ENCODE measurements around the gene TMEM132C. TPM values are rescaled to one million over a fixed set of nuclear protein-coding genes. Genes with fewer than 3 reads are reported as not detected.

TMEM132C gene
- total and polyA plus RNA-seq, 2 of the 4 experiments (the other 2 are of a cell fraction): not detected

GRCh38 chr12:128672428-128672827, 405.5 kb downstream of the TMEM132C start:
- intact Hi-C loops (cut with micrococcal nuclease) (no loop called here), in situ Hi-C loops (cut with MboI; ENCODE audit: low sequenced_read_pairs) (no loop called here), dilution Hi-C loops (cut with HindIII; ENCODE audit: low sequenced_read_pairs, unreplicated experiment) (no loop called here)
- no peak for DNase-seq
- Histone ChIP-seq H3K9me3 (ENCODE audit: control insufficient read depth, insufficient read depth, low read length) (peaks cover 8% of the 10 kb centered on the region), H4K20me1 (ENCODE audit: insufficient read depth, low read length) (no peaks in the 10 kb centered on the region), H2AK9ac (replicated peaks; ENCODE audit: low read depth, low read length, poor library complexity) (no peak overlapping the region), H3K4ac (ENCODE audit: low read depth, low read length) (no peak overlapping the region), H3K4me2 (ENCODE audit: low read depth, low read length) (no peak overlapping the region), H2BK15ac (ENCODE audit: low read depth, low read length) (no peak overlapping the region), H3K36me3 (ENCODE audit: control insufficient read depth, insufficient read depth, low read length) (no peaks in the 10 kb centered on the region), H4K91ac (ENCODE audit: insufficient read depth, low read depth, low read length) (no peak overlapping the region), H2BK20ac (ENCODE audit: low read depth, low read length) (no peak overlapping the region), H2BK120ac (ENCODE audit: low read depth, low read length) (no peak overlapping the region), H2BK5ac (ENCODE audit: low read depth, low read length, poor library complexity, severe bottlenecking) (no peak overlapping the region), H3K27me3 (ENCODE audit: control insufficient read depth, insufficient read depth, low read length) (no peaks in the 10 kb centered on the region), H2AFZ (replicated peaks; ENCODE audit: low read length, poor library complexity) (no peak overlapping the region), H3K56ac (ENCODE audit: extremely low read depth, insufficient read depth, low read length) (no peak overlapping the region), H3K9ac (ENCODE audit: low read depth, low read length) (no peak overlapping the region), H3K4me3 (ENCODE audit: insufficient read depth, low read depth, low read length) (no peak overlapping the region), H4K8ac (ENCODE audit: low read depth in 2 of 2, low read length in 2 of 2) (no peak overlapping the region), H2AK5ac (ENCODE audit: low read depth, low read length) (no peak overlapping the region), H3K27ac (ENCODE audit: insufficient read depth, low read length) (no peak overlapping the region), H3K4me1 (ENCODE audit: control insufficient read depth, insufficient read depth, low read length) (no peaks in the 10 kb centered on the region), H3K79me1 (ENCODE audit: low read depth in 1 of 2, low read length in 2 of 2) (no peaks in the 10 kb centered on the region), H3K14ac (replicated peaks; ENCODE audit: low read depth, low read length) (no peak overlapping the region), H3K9me1 (ENCODE audit: insufficient read depth, low read length) (no peaks in the 10 kb centered on the region), H4K5ac (ENCODE audit: low read depth, low read length) (no peak overlapping the region), H3K18ac (ENCODE audit: low read depth, low read length) (no peak overlapping the region), H3K23ac (ENCODE audit: low read depth, low read length) (no peak overlapping the region)
- no peak for ATAC-seq (ENCODE audit: low read depth)
- BruUV-seq (replicated peaks): no TSS peak
- POLR2A ChIA-PET (ENCODE audit: unreplicated experiment): no interaction called here
- no peak for TF ChIP-seq RFX5 (IDR thresholded peaks at IDR 0.05; ENCODE audit: low read depth, low read length)
- TF ChIP-seq MAFK (IDR thresholded peaks at IDR 0.05; ENCODE audit: low read depth, low read length): no peak
- TF ChIP-seq RCOR1 (IDR thresholded peaks at IDR 0.05; ENCODE audit: insufficient replicate concordance, low read length): no peak
- TF ChIP-seq CEBPB (IDR thresholded peaks at IDR 0.05; ENCODE audit: low read depth, low read length): no peak
- TF ChIP-seq, protein P1, sequence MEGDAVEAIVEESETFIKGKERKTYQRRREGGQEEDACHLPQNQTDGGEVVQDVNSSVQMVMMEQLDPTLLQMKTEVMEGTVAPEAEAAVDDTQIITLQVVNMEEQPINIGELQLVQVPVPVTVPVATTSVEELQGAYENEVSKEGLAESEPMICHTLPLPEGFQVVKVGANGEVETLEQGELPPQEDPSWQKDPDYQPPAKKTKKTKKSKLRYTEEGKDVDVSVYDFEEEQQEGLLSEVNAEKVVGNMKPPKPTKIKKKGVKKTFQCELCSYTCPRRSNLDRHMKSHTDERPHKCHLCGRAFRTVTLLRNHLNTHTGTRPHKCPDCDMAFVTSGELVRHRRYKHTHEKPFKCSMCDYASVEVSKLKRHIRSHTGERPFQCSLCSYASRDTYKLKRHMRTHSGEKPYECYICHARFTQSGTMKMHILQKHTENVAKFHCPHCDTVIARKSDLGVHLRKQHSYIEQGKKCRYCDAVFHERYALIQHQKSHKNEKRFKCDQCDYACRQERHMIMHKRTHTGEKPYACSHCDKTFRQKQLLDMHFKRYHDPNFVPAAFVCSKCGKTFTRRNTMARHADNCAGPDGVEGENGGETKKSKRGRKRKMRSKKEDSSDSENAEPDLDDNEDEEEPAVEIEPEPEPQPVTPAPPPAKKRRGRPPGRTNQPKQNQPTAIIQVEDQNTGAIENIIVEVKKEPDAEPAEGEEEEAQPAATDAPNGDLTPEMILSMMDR (conservative IDR thresholded peaks at IDR 0.05; ENCODE audit: low read depth, low read length): no peak
- no peak for TF ChIP-seq MXI1 (IDR thresholded peaks at IDR 0.05; ENCODE audit: borderline replicate concordance, low read depth, low read length)
- no peak for TF ChIP-seq POLR2A (IDR thresholded peaks at IDR 0.05; ENCODE audit: low read depth, low read length)
- TF ChIP-seq, protein P2, sequence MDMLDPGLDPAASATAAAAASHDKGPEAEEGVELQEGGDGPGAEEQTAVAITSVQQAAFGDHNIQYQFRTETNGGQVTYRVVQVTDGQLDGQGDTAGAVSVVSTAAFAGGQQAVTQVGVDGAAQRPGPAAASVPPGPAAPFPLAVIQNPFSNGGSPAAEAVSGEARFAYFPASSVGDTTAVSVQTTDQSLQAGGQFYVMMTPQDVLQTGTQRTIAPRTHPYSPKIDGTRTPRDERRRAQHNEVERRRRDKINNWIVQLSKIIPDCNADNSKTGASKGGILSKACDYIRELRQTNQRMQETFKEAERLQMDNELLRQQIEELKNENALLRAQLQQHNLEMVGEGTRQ (IDR thresholded peaks at IDR 0.05; ENCODE audit: low read depth, low read length): no peak
- no peak for TF ChIP-seq ELK1 (IDR thresholded peaks at IDR 0.05; ENCODE audit: borderline replicate concordance, low read depth, low read length)
- TF ChIP-seq BHLHE40 (IDR thresholded peaks at IDR 0.05; ENCODE audit: low read depth, low read length): no peak
- no peak for TF ChIP-seq SMC3 (IDR thresholded peaks at IDR 0.05; ENCODE audit: low read depth, low read length)
- no peak for TF ChIP-seq CHD1 (IDR thresholded peaks at IDR 0.05; ENCODE audit: low read depth, low read length)
- CTCF ChIA-PET: no interaction called here

All from IMR-90 (cell line).